ENCODE data around the gene VSIG10L. TPM values are rescaled to one million over a fixed set of nuclear protein-coding genes. Genes with fewer than 3 reads are reported as not detected.

VSIG10L gene
- total RNA-seq, 1 donor from 2014 or later, result 0.88 TPM

DNA sequence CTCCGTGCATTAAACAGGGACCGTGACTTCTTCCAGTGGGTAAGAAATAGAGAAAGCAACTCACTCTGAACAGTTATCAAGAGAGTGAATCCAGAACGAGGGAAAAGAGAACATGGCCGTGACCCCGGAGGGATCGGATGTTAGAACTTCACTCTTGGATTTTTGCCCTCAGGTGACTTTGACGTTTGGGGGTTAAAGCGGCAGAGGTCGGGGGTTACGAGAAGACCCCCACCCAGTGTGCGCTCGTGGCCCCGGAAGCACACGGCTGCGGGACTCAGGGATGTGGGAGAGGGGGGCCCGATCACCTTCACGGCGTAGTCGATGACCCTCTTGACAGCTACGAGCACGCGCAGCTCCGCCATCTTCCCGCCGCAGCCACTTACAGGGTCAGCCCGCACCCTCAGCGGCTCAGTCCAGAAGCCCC lies 24.0 kb upstream of the VSIG10L start, which contains the start of gene ETFB:
Gene ETFB, minus strand, starts transcription at position 424 of the 424 bp plus-strand sequence. Its CDS starts 62 bp downstream, at position 362.
- DNase-seq (ENCODE audit: extremely low read depth, low read depth, low spot score), result no peak

DNA sequence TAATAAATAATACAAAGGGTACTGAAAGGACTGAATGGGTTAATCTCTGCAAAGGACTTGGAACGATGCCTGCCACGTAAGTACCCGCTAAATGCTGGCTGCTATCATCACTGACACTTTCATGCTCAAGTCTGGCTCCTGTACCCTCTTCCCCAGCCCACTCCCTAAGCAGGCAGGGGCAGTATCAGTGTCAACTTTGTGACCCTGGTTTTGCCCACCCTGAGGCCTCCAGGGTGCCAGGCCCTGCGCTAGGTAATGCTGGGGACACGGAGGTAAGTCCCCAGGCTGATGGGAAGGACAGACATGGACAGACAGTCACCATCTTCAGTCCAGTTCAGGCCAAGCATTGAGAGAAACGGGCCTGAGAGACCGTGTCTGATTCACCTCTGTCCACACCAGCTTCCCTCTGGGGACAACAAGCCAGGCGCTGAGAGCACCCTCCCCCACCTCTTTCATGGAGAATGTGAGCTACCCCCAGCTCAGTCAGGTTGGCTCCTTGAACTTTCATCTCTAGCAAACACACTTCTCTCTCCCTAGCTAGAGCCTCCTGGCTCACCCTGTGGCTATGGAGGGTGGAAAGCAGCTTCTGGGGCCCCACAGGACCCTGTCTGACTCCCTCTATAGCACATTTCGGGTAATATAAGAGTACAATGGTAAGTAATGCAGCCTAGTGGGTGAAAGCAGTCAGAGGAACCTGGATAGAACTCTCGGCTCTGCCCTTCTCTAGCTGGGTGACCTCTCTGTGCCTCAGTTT lies 23.4 kb upstream of the VSIG10L start:
- no peak for DNase-seq (ENCODE audit: extremely low read depth, low read depth, low spot score)

DNA sequence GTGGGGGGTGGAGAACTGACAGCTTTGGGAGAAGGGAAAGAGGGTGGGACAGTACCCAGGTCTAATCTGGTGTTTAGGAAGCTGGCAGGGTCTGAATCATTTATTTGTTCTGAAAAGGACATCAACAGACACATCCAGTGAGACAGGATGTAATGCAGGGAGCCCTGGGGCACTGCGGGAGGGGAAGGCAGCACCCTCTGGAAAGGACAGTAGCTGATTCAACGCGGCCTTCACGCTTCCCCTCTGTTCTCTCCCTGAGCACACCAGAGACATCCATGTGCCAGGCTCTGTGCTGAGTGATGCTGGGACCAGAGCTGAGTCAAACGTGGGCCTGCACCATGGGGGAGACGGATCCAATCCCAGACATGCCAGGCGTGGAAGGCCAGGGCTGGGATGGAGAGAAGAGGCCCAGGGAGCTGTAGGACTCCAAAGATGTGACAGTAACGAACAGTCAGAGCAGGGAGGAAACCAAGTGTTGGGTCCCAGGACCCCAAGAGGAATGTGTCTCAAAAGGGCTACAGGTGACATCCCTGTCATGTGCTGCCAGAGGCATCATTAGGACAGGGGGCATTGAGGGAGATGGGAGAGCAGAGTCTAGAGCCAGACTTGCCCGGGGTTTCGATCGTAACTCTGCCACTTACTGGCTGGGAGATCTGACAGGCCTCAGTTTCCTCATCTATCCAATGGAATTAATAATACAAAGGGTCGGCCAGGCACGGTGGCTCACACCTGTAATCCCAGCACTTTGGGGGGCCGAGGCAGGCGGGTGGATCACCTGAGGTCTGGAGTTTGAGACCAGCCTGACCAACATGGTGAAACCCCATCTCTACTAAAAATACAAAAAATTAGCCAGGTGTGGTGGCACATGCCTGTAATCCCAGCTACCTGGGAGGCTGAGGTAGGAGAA lies 22.5 kb upstream of the VSIG10L start:
- DNase-seq (ENCODE audit: extremely low read depth, low read depth, low spot score), result no peak

- DNase-seq (ENCODE audit: extremely low read depth, low read depth, low spot score), result no peak
Observed at GRCh38 chr19:51361239-51361638, 19.3 kb upstream of the VSIG10L start.

DNA sequence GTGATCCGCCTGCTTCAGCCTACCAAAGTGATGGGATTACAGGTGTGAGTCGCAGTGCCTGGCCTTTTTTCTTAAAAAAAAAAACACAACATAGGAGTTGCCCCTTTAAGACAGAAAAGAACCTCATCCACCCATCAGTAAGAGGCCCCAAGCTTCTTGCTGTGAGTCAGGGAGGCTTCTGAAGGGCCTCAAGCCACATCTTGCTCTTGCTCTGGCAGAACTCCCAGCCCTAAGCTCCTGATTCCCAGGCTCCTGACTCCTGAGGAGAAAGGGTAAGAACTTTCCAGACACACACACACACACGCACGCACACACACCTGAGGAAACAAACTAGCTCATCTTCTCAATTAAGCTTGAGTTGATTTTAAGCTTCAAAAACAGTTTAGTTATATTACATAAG lies 17.4 kb upstream of the VSIG10L start:
- no peak for DNase-seq (ENCODE audit: extremely low read depth, low read depth, low spot score)

- no peak for DNase-seq (ENCODE audit: extremely low read depth, low read depth, low spot score)
Observed at GRCh38 chr19:51357952-51358351, 16.0 kb upstream of the VSIG10L start.

DNA sequence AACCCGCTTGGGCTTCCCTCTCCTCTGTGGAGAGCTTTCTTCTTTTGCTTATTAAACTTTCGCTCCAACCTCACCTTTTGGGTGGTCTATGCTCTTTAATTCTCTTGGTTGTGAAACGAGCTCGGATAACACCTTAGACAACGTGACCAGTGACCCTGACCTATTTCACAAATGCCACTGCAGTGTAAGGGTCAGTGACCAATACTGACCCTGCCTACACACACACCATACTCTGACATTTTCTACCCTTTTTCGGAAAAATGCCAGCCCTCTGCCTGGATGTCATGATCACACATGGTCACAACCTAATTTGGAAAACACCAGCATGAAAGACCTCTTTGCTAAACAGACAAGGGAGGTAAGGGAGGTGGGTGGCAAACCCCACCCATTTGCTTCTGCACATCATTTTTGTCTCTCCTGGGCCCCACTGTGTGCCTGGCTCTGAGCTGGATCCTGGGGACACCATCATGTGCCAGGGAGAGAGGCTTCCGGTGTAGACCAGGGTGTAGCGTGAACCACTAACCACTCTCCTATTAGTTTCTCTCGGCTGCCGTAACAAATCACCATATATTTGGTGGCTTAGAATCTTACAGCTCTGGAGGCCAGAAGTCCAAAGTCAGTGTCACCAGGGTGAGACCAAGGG lies 14.3 kb upstream of the VSIG10L start:
- no peak for DNase-seq (ENCODE audit: extremely low read depth, low read depth, low spot score)

DNA sequence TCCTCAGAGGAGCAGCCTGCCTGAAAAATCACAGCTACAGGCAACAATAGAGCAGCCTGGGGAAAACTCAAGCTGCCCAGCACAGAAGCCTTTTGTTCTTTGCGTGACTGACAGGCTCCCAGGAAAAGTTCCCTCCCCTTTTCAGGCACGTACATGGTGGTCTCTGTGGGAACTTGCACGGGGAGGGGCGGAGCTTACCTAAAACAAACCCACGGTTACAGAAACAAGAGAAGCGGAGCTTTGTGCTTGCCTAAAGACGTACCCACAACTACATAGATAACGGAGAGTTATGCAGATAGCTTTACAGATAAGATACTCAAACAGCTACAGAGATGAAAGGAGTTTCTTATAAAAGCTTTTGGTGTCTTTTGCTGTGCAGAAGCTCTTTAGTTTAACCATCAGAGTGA lies 12.8 kb upstream of the VSIG10L start:
- no peak for DNase-seq (ENCODE audit: extremely low read depth, low read depth, low spot score)

GRCh38 chr19:51354103-51354741 lies 12.3 kb upstream of the VSIG10L start:
- DNase-seq (ENCODE audit: extremely low read depth, low read depth, low spot score), result no peak

- no peak for DNase-seq (ENCODE audit: extremely low read depth, low read depth, low spot score)
Observed at GRCh38 chr19:51352783-51353360, 10.9 kb upstream of the VSIG10L start.

GRCh38 chr19:51351266-51351990 lies 9.5 kb upstream of the VSIG10L start:
- no peak for DNase-seq (ENCODE audit: extremely low read depth, low read depth, low spot score)

- DNase-seq (ENCODE audit: extremely low read depth, low read depth, low spot score), result no peak
Observed at GRCh38 chr19:51347209-51347928, 5.4 kb upstream of the VSIG10L start.

GRCh38 chr19:51346742-51347141 lies 4.8 kb upstream of the VSIG10L start:
- no peak for DNase-seq (ENCODE audit: extremely low read depth, low read depth, low spot score)

- no peak for DNase-seq (ENCODE audit: extremely low read depth, low read depth, low spot score)
Observed at GRCh38 chr19:51345076-51345620, 3.2 kb upstream of the VSIG10L start.

GRCh38 chr19:51342631-51343569 lies 961 bp upstream of the VSIG10L start:
- no peak for DNase-seq (ENCODE audit: extremely low read depth, low read depth, low spot score)

DNA sequence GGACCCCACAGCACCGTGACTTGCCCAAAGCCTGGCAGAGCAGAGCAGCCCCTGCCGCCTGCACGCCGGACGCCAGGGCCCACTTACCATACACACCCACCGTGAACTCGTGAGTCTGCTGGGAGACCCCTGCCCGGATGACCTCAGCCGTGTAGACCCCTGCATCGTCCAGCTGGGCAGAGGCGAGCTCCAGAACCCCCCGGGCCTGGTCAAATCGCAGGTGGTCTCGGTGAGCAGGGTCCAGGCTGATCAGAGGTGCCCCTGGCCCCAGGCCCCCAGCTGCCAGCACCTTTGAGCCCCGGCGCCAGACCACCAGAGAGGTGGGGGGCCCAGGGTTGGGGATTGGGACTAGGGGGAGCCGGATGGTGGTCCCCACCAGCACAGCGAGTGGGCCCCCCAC lies 873 bp downstream of the VSIG10L start:
- DNase-seq (ENCODE audit: extremely low read depth, low read depth, low spot score), result no peak

All from glomerular endothelial cell (primary cell).